ENCODE measurements around the gene ZNF850.
A peak's percentile ranks its signal among the peaks of the same experiment; 100 is the strongest.

ZNF850 gene

DNA sequence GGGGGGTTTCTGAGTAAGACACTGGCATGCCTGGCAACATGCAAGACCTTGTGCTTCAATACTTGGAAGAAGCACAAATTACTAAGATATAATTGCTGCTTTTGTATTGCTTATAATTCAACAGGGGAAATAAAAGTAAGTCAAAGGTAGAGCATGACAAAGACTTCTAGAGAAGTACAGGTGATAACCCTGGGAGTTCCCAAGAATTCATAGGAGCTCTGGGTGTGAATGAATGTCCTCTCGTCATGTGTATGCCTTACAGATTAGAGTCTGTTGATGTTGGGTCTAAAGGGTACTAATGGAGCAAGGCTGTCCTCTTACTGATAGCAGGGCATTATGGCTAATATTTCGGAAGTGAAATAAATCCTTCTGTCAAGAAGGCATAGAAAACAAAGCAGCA lies 98.4 kb downstream of the ZNF850 start:
- Histone ChIP-seq H3K18ac (ENCODE audit: low read length) (no peak overlapping the region), H2BK120ac (ENCODE audit: low read depth, low read length) (no peak overlapping the region), H3K36me3 (ENCODE audit: control insufficient read depth, insufficient read depth, low read length) (no peaks in the 10 kb centered on the region), H3K4me1 (ENCODE audit: control insufficient read depth, low read depth, low read length) (no peaks in the 10 kb centered on the region), H4K8ac (ENCODE audit: low read depth, low read length) (no peak overlapping the region), H3K27ac (ENCODE audit: low read depth, low read length) (no peak overlapping the region), H3K4me3 (ENCODE audit: low read length) (no peak overlapping the region), H3K56ac (ENCODE audit: low read length) (no peak overlapping the region), H2BK15ac (replicated peaks; ENCODE audit: low read depth) (no peak overlapping the region), H3K27me3 (ENCODE audit: insufficient read depth, low read length, poor library complexity) (no peaks in the 10 kb centered on the region), H3K9ac (ENCODE audit: low read length) (no peak overlapping the region), H2BK5ac (ENCODE audit: low read length) (no peak overlapping the region), H3K4ac (ENCODE audit: low read depth, low read length) (no peak overlapping the region), H4K5ac (ENCODE audit: low read length) (no peak overlapping the region), H3K4me2 (ENCODE audit: low read length) (no peak overlapping the region), H2AK5ac (ENCODE audit: low read length) (no peak overlapping the region), H3K79me2 (ENCODE audit: control insufficient read depth, insufficient read depth, low read length) (peaks cover 5% of the 10 kb centered on the region), H3K23ac (ENCODE audit: low read length) (no peak overlapping the region), H3K79me1 (ENCODE audit: low read length) (peaks cover 14% of the 10 kb centered on the region)
- no peak for DNase-seq
- no CpG with 5 or more reads among the region's 2 CpGs for WGBS (ENCODE audit: extremely low coverage, insufficient coverage, low lambda C conversion rate)

DNA sequence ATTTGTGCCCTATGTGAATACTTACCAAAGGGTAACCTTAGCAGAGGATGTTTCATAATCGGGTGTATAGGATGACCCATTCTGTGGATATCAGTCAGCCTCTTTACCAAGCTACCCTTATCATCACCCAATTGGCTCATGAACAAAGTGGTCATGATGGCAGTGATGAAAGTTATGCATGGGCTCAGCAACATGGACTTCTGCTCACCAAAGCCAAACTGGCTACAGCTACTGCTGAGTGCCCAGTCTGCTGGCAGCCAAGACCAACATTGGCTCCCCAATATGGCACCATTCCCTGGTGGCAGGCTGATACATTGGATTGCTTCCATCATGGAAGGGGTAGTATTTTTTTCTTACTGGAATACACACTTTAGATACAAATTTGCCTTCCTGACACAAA lies 100.2 kb downstream of the ZNF850 start:
- H3K79me1 ChIP-seq (ENCODE audit: low read length) = peaks cover 19% of the 10 kb centered on the region
- no CpG with 5 or more reads among the region's 1 CpG for WGBS (ENCODE audit: extremely low coverage, insufficient coverage, low lambda C conversion rate)
- H2BK120ac ChIP-seq (ENCODE audit: low read depth, low read length) = no peak overlapping the region
- no peaks in the 10 kb centered on the region for H3K36me3 ChIP-seq (ENCODE audit: control insufficient read depth, insufficient read depth, low read length)
- no peak overlapping the region for H4K5ac ChIP-seq (ENCODE audit: low read length)
- H4K8ac ChIP-seq (ENCODE audit: low read depth, low read length) = no peak overlapping the region
- no peak overlapping the region for H3K9ac ChIP-seq (ENCODE audit: low read length)
- H3K4me1 ChIP-seq (ENCODE audit: control insufficient read depth, low read depth, low read length) = no peaks in the 10 kb centered on the region
- no peak overlapping the region for H3K4me2 ChIP-seq (ENCODE audit: low read length)
- no peak overlapping the region for H3K56ac ChIP-seq (ENCODE audit: low read length)
- H3K27me3 ChIP-seq (ENCODE audit: insufficient read depth, low read length, poor library complexity) = no peaks in the 10 kb centered on the region
- no peak overlapping the region for H3K23ac ChIP-seq (ENCODE audit: low read length)
- H3K18ac ChIP-seq (ENCODE audit: low read length) = no peak overlapping the region
- no peak overlapping the region for H2BK5ac ChIP-seq (ENCODE audit: low read length)
- peaks cover 14% of the 10 kb centered on the region for H3K79me2 ChIP-seq (ENCODE audit: control insufficient read depth, insufficient read depth, low read length)
- H3K4ac ChIP-seq (ENCODE audit: low read depth, low read length) = no peak overlapping the region
- H3K27ac ChIP-seq (ENCODE audit: low read depth, low read length) = no peak overlapping the region
- no peak overlapping the region for H2AK5ac ChIP-seq (ENCODE audit: low read length)
- no peak overlapping the region for H3K4me3 ChIP-seq (ENCODE audit: low read length)
- no peak overlapping the region for H2BK15ac ChIP-seq (replicated peaks; ENCODE audit: low read depth)
- DNase-seq = no peak

DNA sequence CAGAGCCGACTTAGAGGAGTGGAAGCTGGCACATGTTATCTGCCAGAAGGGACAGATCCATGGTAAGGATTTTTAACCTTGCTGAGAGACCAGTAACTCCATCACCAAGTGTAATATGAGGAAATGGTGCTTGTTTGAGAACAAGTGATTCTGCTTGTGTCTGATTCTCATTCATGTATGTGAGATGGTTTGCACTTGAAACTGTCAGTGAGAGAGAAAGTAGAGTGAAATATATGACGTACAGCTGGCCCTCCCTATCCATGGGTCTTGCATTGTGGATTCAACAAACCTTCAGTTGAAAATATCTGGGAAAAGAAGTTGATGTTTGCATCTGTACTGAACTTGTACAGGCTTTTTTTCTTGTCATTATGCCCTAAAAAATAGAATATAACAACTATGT lies 104.0 kb downstream of the ZNF850 start:
- Histone ChIP-seq H3K4ac (ENCODE audit: low read depth, low read length) (no peak overlapping the region), H3K4me3 (ENCODE audit: low read length) (no peak overlapping the region)
- no CpG with 5 or more reads among the region's 2 CpGs for WGBS (ENCODE audit: extremely low coverage, insufficient coverage, low lambda C conversion rate)

DNA sequence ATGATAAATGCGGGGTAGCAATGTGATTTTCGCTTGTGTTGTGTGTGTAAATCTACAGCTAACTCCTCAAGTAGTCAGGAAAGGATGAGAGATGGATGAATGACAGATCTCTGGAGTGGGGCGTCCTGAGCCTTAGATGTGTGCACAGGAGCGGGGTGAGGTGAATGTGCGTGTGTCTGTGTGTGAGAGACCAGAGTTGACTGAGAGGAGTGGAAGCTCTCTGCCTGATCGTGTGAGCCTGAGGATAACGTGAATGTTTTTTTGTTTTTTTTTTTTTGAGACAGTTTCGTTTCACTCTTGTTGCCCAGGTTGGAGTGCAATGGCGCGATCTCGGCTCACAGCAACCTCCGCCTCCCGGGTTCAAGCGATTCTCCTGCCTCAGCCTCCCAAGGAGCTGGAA lies 106.8 kb downstream of the ZNF850 start:
- Histone ChIP-seq H2BK5ac (ENCODE audit: low read length) (no peak overlapping the region), H2AK5ac (ENCODE audit: low read length) (no peak overlapping the region), H3K9ac (ENCODE audit: low read length) (peak overlapping the region; percentile 84), H3K56ac (ENCODE audit: low read length) (peak overlapping the region; percentile 94), H3K4me3 (ENCODE audit: low read length) (no peak overlapping the region), H3K27ac (ENCODE audit: low read depth, low read length) (no peak overlapping the region), H2BK15ac (replicated peaks; ENCODE audit: low read depth) (no peak overlapping the region), H4K8ac (ENCODE audit: low read depth, low read length) (no peak overlapping the region), H3K4me2 (ENCODE audit: low read length) (peak overlapping the region; percentile 26), H3K4me1 (ENCODE audit: control insufficient read depth, low read depth, low read length) (no peaks in the 10 kb centered on the region), H2BK120ac (ENCODE audit: low read depth, low read length) (no peak overlapping the region), H3K36me3 (ENCODE audit: control insufficient read depth, insufficient read depth, low read length) (no peaks in the 10 kb centered on the region), H3K79me2 (ENCODE audit: control insufficient read depth, insufficient read depth, low read length) (peaks cover 14% of the 10 kb centered on the region), H4K5ac (ENCODE audit: low read length) (no peak overlapping the region), H3K18ac (ENCODE audit: low read length) (no peak overlapping the region), H3K23ac (ENCODE audit: low read length) (no peak overlapping the region), H3K27me3 (ENCODE audit: insufficient read depth, low read length, poor library complexity) (no peaks in the 10 kb centered on the region), H3K4ac (ENCODE audit: low read depth, low read length) (no peak overlapping the region), H3K79me1 (ENCODE audit: low read length) (peaks cover 14% of the 10 kb centered on the region)
- no CpG with 5 or more reads among the region's 14 CpGs for WGBS (ENCODE audit: extremely low coverage, insufficient coverage, low lambda C conversion rate)
- no peak for DNase-seq

More for the DNA sequence above, 104.0 kb downstream of the ZNF850 start:
- Histone ChIP-seq H3K23ac (ENCODE audit: low read length) (no peak overlapping the region), H2BK15ac (replicated peaks; ENCODE audit: low read depth) (no peak overlapping the region), H4K5ac (ENCODE audit: low read length) (no peak overlapping the region), H3K27me3 (ENCODE audit: insufficient read depth, low read length, poor library complexity) (no peaks in the 10 kb centered on the region), H3K27ac (ENCODE audit: low read depth, low read length) (no peak overlapping the region), H3K79me2 (ENCODE audit: control insufficient read depth, insufficient read depth, low read length) (peaks cover 14% of the 10 kb centered on the region), H4K8ac (ENCODE audit: low read depth, low read length) (no peak overlapping the region), H3K4me2 (ENCODE audit: low read length) (no peak overlapping the region), H3K56ac (ENCODE audit: low read length) (no peak overlapping the region), H3K9ac (ENCODE audit: low read length) (no peak overlapping the region), H3K4me1 (ENCODE audit: control insufficient read depth, low read depth, low read length) (no peaks in the 10 kb centered on the region), H3K18ac (ENCODE audit: low read length) (no peak overlapping the region), H2BK5ac (ENCODE audit: low read length) (no peak overlapping the region), H3K79me1 (ENCODE audit: low read length) (peaks cover 23% of the 10 kb centered on the region), H2AK5ac (ENCODE audit: low read length) (no peak overlapping the region), H2BK120ac (ENCODE audit: low read depth, low read length) (no peak overlapping the region), H3K36me3 (ENCODE audit: control insufficient read depth, insufficient read depth, low read length) (no peaks in the 10 kb centered on the region)
- DNase-seq = no peak

All from mesendoderm (in vitro differentiated cells).